Esophagus muscularis mucosa (tissue), 4 donors: ENCODE results near the gene GRIK4. TPM values are rescaled to one million over a fixed set of nuclear protein-coding genes. Genes with fewer than 3 reads are reported as not detected.

ENCODE experiments used
- DNase-seq: peaks from one replicate; pipeline ENCODE4 v3.0.0-alpha.2; 2017; ENCODE audit errors: extremely low spot score
- H3K27ac ChIP-seq, 4 donors: fragments of 200-600 bp; sonication (generic); replicated peaks in 1 of 4; 1 replicate in 3 of 4; 2 replicates in 1 of 4; pipeline ENCODE4 v1.5.1; 2016 to 2019; ENCODE audit warnings: mild to moderate bottlenecking in 1 of 4
- H3K27me3 ChIP-seq, 4 donors: fragments of 200-600 bp; sonication (generic); one replicate each; pipeline versions ENCODE4 v1.5.1 to v1.6.0; 2016 to 2019
- H3K36me3 ChIP-seq, 4 donors: fragments of 200-600 bp; sonication (generic); one replicate each; pipeline ENCODE4 v1.5.1; 2016 to 2019
- H3K4me1 ChIP-seq, 4 donors: fragments of 200-600 bp; sonication (generic); one replicate each; pipeline ENCODE4 v1.5.1; 2016 to 2019
- H3K4me3 ChIP-seq, 4 donors: fragments of 200-600 bp; sonication (generic); 1 replicate in 2 of 4; 2 replicates in 2 of 4; pipeline ENCODE4 v1.5.1; 2016 to 2019; ENCODE audit warnings: mild to moderate bottlenecking in 4 of 4, moderate library complexity in 1 of 4
- H3K9me3 ChIP-seq, 4 donors: fragments of 200-600 bp; sonication (generic); 1 replicate in 3 of 4; 2 replicates in 1 of 4; pipeline ENCODE4 v1.5.1; 2016 to 2019
- EP300 ChIP-seq: sonication (generic); formaldehyde crosslinking; IDR thresholded peaks from one replicate; pipeline ENCODE4 v1.6.1; 2017; ENCODE audit warnings: antibody characterized with exemption
- POLR2A ChIP-seq: fragments of 450-650 bp; IDR thresholded peaks from one replicate; pipeline ENCODE4 v1.6.1; 2017; ENCODE audit warnings: antibody characterized with exemption, moderate library complexity, mild to moderate bottlenecking, low read depth
- POLR2AphosphoS5 ChIP-seq, 2 donors: sonication (generic); formaldehyde crosslinking; IDR thresholded peaks; one replicate each; pipeline ENCODE4 v1.6.1; 2017; ENCODE audit warnings: antibody characterized with exemption in 2 of 2
- WGBS: methylation state at CpG from one replicate; pipeline ENCODE4 v1.1.5; 2018; 5-methylcytosine and 5-hydroxymethylcytosine counted together
- intact Hi-C: fragments of 100-400 bp; cut with DNase I; formaldehyde crosslinking; loops from one replicate; pipeline ENCODE4 v1.15.1; 2023
- total RNA-seq, 4 donors: library from RNA; depleted of rRNA; stranded (reverse); fragments of >200 nt; gene quantifications; one replicate each; pipeline versions ENCODE4 v1.1.0 to v1.2.1, GENCODE V29; 2016
- TF ChIP-seq, protein P1 (sequence below), 3 experiments: fragments of 200-600 bp in 2 of 3; fragments of 450-650 bp in 1 of 3; sonication (generic) in 2 of 3; IDR thresholded peaks; one replicate each; pipeline ENCODE4 v1.5.1; 2017 to 2019; ENCODE audit warnings: antibody characterized with exemption in 3 of 3, mild to moderate bottlenecking in 2 of 3, moderate library complexity in 1 of 3

The GRIK4 gene
- total RNA-seq, 4 donors from 2014 or later = 0.13 to 0.83 (median 0.43) TPM

DNA sequence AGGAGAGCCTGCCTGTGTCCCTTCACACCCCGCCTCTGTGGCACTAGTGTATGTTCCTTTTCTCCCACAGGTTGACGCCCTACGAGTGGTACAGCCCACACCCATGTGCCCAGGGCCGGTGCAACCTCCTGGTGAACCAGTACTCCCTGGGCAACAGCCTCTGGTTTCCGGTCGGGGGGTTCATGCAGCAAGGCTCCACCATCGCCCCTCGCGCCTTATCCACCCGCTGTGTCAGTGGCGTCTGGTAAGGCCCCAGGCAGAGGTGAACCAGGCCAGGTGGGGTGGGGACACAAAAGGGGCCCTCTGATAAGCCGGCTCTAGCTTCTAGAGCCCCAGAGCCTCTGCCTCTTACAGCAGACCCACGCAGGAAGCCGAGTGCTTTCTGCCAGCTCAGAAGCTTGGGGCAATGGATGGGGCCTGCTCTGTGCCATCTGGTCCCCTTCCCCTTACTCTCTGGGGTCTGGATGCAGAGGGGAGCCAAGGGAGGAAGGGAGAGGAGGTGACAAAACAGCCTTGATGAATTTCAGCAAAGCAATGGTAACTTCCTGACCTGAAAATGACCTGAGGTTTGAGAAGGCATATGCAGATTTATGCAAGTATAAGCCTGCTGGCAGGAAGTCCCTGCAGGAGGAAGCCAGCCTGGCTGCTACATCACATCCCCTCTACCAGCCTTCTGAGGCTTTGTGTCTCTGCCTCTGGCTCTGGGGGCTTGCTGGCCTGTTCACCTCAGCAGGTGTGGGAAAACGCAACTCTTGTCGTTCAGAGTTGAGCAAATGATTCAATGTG is 445.4 kb downstream of the GRIK4 start:
- no peak overlapping the region for H3K4me3 ChIP-seq
- peaks cover 0 to 21% (median 2%) of the 10 kb centered on the region in 4 donors for H3K27me3 ChIP-seq
- H3K4me1 ChIP-seq = peaks cover 3 to 10% (median 5%) of the 10 kb centered on the region in 4 donors
- H3K9me3 ChIP-seq = no peaks in the 10 kb centered on the region
- WGBS = 73% methylated on average over 4 of the region's 16 CpGs
- no peak overlapping the region for H3K27ac ChIP-seq
- no peaks in the 10 kb centered on the region for H3K36me3 ChIP-seq
- no peak for DNase-seq
- intact Hi-C loops = no loop called here
- no peak for TF ChIP-seq POLR2AphosphoS5 (IDR thresholded peaks at IDR 0.05)
- no peak for TF ChIP-seq POLR2A
- TF ChIP-seq EP300 = no peak
- TF ChIP-seq, protein P1, sequence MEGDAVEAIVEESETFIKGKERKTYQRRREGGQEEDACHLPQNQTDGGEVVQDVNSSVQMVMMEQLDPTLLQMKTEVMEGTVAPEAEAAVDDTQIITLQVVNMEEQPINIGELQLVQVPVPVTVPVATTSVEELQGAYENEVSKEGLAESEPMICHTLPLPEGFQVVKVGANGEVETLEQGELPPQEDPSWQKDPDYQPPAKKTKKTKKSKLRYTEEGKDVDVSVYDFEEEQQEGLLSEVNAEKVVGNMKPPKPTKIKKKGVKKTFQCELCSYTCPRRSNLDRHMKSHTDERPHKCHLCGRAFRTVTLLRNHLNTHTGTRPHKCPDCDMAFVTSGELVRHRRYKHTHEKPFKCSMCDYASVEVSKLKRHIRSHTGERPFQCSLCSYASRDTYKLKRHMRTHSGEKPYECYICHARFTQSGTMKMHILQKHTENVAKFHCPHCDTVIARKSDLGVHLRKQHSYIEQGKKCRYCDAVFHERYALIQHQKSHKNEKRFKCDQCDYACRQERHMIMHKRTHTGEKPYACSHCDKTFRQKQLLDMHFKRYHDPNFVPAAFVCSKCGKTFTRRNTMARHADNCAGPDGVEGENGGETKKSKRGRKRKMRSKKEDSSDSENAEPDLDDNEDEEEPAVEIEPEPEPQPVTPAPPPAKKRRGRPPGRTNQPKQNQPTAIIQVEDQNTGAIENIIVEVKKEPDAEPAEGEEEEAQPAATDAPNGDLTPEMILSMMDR (IDR thresholded peaks at IDR 0.05) = no peak

DNA sequence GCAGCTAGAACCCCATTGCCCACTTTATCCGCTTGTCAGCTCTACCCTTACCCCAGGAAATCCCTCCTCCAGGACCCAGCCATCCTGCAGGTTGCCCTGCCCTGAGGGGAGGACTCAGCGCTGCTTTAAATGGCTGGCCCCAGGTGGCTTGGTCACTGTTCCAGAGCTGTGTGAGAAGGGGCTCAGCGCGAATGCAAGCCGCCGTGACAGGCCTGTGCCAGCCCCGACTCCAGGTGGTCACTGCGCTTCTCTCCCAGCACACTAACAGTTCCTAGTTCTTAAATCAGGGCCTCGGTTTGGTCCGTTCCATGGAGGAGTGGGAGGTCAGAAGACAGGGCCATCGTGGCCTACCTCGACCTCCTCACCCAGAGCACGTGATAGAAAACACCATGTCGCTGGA is 446.6 kb downstream of the GRIK4 start:
- Histone ChIP-seq H3K27ac (no peak overlapping the region), H3K4me3 (no peak overlapping the region), H3K4me1 (no peaks in the 10 kb centered on the region), H3K27me3 (peaks cover 0 to 21% (median 0%) of the 10 kb centered on the region in 4 donors), H3K9me3 (no peaks in the 10 kb centered on the region), H3K36me3 (no peaks in the 10 kb centered on the region)
- intact Hi-C loops = no loop called here
- TF ChIP-seq EP300 (no peak), POLR2A (no peak), POLR2AphosphoS5 (IDR thresholded peaks at IDR 0.05) (no peak)
- TF ChIP-seq, protein P1 (IDR thresholded peaks at IDR 0.05) = no peak
- DNase-seq = no peak
- WGBS = 86% methylated on average over 6 of the region's 14 CpGs

DNA sequence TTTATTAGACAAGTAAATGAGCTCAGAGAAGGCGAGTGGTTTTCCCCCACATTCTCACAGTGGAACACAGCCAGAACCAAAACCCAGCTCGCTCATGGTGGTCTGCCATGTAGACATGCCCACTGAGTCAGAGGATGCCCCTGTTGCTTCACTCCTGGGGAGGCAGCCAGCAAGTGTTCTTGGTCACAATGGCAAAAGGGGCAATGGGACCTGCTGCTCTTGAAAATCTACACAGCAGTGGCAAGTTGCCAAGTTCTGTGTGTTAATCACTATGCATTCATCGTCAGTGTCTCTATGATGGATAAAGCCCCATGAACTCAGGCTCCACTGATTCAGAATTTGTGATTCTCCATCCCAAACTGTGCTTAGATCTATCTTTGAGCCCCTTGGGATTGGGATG is 447.6 kb downstream of the GRIK4 start:
- Histone ChIP-seq H3K4me1 (no peaks in the 10 kb centered on the region), H3K27me3 (peaks cover 0 to 21% (median 0%) of the 10 kb centered on the region in 4 donors), H3K27ac (no peak overlapping the region), H3K36me3 (no peaks in the 10 kb centered on the region), H3K4me3 (no peak overlapping the region), H3K9me3 (no peaks in the 10 kb centered on the region)
- TF ChIP-seq, protein P1 (IDR thresholded peaks at IDR 0.05) = no peak
- no peak for TF ChIP-seq EP300
- TF ChIP-seq POLR2AphosphoS5 (IDR thresholded peaks at IDR 0.05) = no peak
- TF ChIP-seq POLR2A = no peak
- intact Hi-C loops = no loop called here
- no peak for DNase-seq
- WGBS = 78% methylated on average over 3 of the region's 3 CpGs

DNA sequence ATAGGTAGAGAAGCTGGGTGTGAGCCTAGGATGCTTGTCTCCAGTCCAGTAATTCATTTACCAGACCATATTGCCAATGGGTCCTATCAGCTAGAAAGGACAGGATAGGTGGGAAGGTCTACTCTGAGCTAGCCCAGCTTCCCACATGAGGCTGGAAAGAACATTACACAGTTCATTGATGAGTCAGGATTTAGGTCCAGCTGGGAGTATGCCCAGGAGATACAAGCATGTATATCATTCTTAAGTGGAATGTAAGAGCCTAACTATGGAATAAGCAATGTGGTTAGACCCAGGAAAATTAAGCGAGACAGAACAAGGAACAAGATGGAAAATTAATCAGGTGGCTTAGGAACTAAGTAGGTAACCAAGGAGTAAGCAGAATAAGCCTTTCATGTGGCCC is 453.3 kb downstream of the GRIK4 start:
- 66% methylated on average over 1 of the region's 1 CpG for WGBS
- TF ChIP-seq, protein P1 (IDR thresholded peaks at IDR 0.05) = no peak
- no peak for TF ChIP-seq POLR2A
- no peak for TF ChIP-seq EP300
- TF ChIP-seq POLR2AphosphoS5 (IDR thresholded peaks at IDR 0.05) = no peak

DNA sequence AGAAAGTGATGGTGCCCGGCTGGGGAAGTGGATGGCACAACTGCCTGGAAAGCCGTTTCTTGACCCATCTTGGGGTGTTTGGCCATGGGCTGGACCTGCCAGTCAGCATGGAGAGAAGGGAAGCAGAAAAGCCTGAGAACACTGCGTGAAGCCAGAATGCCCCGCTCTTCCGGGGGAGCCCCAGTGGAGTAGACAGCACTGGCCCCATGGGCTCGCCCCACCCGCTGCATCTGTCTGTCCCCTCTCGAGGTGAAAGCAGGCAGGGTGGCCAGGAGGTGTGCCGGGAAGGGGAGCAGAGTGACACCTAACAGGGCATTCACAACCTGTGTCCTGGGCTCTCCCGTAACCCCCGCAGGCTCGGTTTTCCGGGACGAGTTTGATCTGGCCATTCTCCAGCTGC is 455.3 kb downstream of the GRIK4 start:
- Histone ChIP-seq H3K36me3 (no peaks in the 10 kb centered on the region), H3K27ac (no peak overlapping the region), H3K27me3 (peaks cover 0 to 32% (median 0%) of the 10 kb centered on the region in 4 donors), H3K4me1 (no peaks in the 10 kb centered on the region), H3K9me3 (no peaks in the 10 kb centered on the region), H3K4me3 (no peak overlapping the region)
- TF ChIP-seq POLR2A (no peak), POLR2AphosphoS5 (IDR thresholded peaks at IDR 0.05) (no peak), EP300 (no peak)
- TF ChIP-seq, protein P1 (IDR thresholded peaks at IDR 0.05) = no peak
- 91% methylated on average over 13 of the region's 14 CpGs for WGBS
- intact Hi-C loops = no loop called here
- no peak for DNase-seq

More for the DNA sequence above, 453.3 kb downstream of the GRIK4 start:
- Histone ChIP-seq H3K4me3 (no peak overlapping the region), H3K36me3 (no peaks in the 10 kb centered on the region), H3K9me3 (no peaks in the 10 kb centered on the region), H3K4me1 (no peaks in the 10 kb centered on the region), H3K27me3 (peaks cover 0 to 27% (median 0%) of the 10 kb centered on the region in 4 donors), H3K27ac (no peak overlapping the region)
- no peak for DNase-seq
- intact Hi-C loops = no loop called here
